Heart left ventricle (tissue), 13 donors: Measurements from ENCODE around the gene BATF3.

ENCODE experiments used
- POLR2A ChIP-seq, 2 donors: fragments of 450-650 bp; IDR thresholded peaks; one replicate each; pipeline ENCODE4 v1.6.1; 2017; ENCODE audit warnings: antibody characterized with exemption in 2 of 2, mild to moderate bottlenecking in 2 of 2, moderate library complexity in 2 of 2
- TF ChIP-seq, protein P1 (sequence below), 12 donors: fragments of 200-600 bp; sonication (generic) in 4 of 12; IDR thresholded peaks; one replicate each; pipeline versions ENCODE4 v1.5.0 to v1.8.0; 2018 to 2022; ENCODE audit warnings: antibody characterized with exemption in 12 of 12, mild to moderate bottlenecking in 5 of 12
- donor health status: ischemic (EF 13 %, LVEDD 7.1; RV severe dilation, severe dysfunction).
- donor health status: DM: no; HTN: yes; CAD: no.
- donor health status: DM: no; HTN: no; CAD: no.
- donor health status: ischemic (EF 25% LVEDD 6.9; RV normal size, moderate dysfunction).
- donor health status: ischemic (EF 25% LVEDD 5.7; RV mildly dilated, moderate dysfunction).
- donor health status: ischemic (EF 35%, LVEDD 5.7; RV mildly dilated, moderate dysfunction).
- donor health status: nonischemic (EF 11% LVEDD 7.7; RV severe dilation, severe dysfunction).
- donor health status: DM: yes; HTN: yes; CAD: no.
- donor health status: PGD.
- donor health status: ischemic (EF 29% LVEDD 5.4; RV normal size, mild dysfunction).
- donor health status: nonischemic (EF 23%, LVEDD 6.1; RV moderate dilation, normal function).

GRCh38 chr1:212670301-212670700 is 29.3 kb downstream of the BATF3 start:
- TF ChIP-seq, protein P1, sequence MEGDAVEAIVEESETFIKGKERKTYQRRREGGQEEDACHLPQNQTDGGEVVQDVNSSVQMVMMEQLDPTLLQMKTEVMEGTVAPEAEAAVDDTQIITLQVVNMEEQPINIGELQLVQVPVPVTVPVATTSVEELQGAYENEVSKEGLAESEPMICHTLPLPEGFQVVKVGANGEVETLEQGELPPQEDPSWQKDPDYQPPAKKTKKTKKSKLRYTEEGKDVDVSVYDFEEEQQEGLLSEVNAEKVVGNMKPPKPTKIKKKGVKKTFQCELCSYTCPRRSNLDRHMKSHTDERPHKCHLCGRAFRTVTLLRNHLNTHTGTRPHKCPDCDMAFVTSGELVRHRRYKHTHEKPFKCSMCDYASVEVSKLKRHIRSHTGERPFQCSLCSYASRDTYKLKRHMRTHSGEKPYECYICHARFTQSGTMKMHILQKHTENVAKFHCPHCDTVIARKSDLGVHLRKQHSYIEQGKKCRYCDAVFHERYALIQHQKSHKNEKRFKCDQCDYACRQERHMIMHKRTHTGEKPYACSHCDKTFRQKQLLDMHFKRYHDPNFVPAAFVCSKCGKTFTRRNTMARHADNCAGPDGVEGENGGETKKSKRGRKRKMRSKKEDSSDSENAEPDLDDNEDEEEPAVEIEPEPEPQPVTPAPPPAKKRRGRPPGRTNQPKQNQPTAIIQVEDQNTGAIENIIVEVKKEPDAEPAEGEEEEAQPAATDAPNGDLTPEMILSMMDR (IDR thresholded peaks at IDR 0.05): no peak
- TF ChIP-seq POLR2A (IDR thresholded peaks at IDR 0.05): no peak
